ENCODE data around the gene INPP5A.

GRCh38 chr10:132761395-132762060 lies 223.9 kb downstream of the INPP5A start:
- TF ChIP-seq CTCF (IDR thresholded peaks at IDR 0.05) (no peak), POLR2A (IDR thresholded peaks at IDR 0.05) (no peak)
